Mucosa of rectum (tissue), 2 donors: Measurements from ENCODE around the gene GPR3.

Source experiments
- H3K27ac ChIP-seq, 2 donors: one replicate each; pipeline ENCODE4 v1.7.0; 2013; ENCODE audit warnings: inconsistent platforms in 2 of 2, low read depth in 2 of 2, low read length in 2 of 2
- H3K27me3 ChIP-seq, 2 donors: one replicate each; pipeline ENCODE4 v1.7.0; 2013; ENCODE audit warnings: low read length in 2 of 2; ENCODE audit not compliant: control insufficient read depth in 2 of 2, insufficient read depth in 2 of 2
- H3K36me3 ChIP-seq, 2 donors: one replicate each; pipeline ENCODE4 v1.7.0; 2013; ENCODE audit warnings: low read length in 2 of 2; ENCODE audit not compliant: control insufficient read depth in 2 of 2, insufficient read depth in 2 of 2
- H3K4me1 ChIP-seq, 2 donors: one replicate each; pipeline ENCODE4 v1.7.0; 2013; ENCODE audit warnings: low read length in 2 of 2, mild to moderate bottlenecking in 1 of 2; ENCODE audit not compliant: control insufficient read depth in 2 of 2, insufficient read depth in 2 of 2
- H3K4me3 ChIP-seq, 2 donors: one replicate each; pipeline ENCODE4 v1.7.0; 2013; ENCODE audit warnings: low read length in 2 of 2
- H3K9ac ChIP-seq, 2 donors: one replicate each; pipeline ENCODE4 v1.7.0; 2013; ENCODE audit warnings: low read length in 2 of 2, low read depth in 1 of 2, mild to moderate bottlenecking in 1 of 2
- H3K9me3 ChIP-seq, 2 donors: one replicate each; pipeline ENCODE4 v1.7.0; 2013; ENCODE audit warnings: low read length in 2 of 2; ENCODE audit not compliant: control insufficient read depth in 2 of 2
- donor health status: healthy.
- donor health status: Normal muscosa, but diverticular disease.

Gene GPR3

DNA sequence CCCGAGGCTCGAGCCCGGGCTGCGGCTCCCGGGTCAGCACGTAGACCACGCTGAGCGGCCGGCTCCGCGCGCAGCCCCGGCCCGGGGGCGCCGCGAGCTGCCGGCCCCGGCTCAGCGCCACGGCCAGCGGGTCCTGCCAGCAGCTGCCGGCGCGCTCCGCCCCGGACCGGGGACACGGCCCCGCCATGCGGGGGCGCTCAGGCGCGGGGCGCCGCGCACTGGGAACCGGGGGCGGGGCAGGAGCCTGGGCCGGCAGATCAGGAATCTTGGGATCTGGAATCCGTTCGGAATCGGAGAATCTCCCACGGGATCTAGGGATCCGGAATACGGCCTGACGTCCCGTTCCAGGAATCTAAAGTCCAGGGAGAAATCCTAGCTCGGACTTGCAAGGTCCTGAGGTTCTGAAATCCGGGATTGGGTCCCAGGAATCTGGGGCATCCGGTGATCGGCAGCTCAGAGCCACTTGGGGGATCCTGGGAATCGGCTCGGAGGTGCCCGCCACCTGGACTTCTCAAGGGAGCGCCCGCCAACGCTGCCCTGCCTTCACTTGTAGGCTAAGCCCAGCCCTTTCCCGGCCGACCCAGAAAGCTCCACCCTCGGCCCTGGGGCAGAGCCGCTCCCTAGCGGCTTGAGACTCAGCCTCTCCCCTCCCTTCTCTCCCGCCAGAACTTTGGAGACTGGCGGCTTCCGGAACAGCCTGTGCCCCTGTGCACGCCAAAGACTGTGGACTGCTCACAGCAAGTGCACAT is 25.8 kb upstream of the GPR3 start, which contains the start of gene MAP3K6:
MAP3K6 (minus strand) TSS at position 551 of the 749 bp plus-strand sequence; CDS start at position 187, 364 bp downstream.
- Histone ChIP-seq H3K27me3 (no peaks in the 10 kb centered on the region), H3K4me3 (peak within 1 kb of the TSS; percentile 73 to 81), H3K36me3 (peaks cover 5 to 8% of the 10 kb centered on the region in 2 donors), H3K27ac (peak within 1 kb of the TSS; percentile 87 to 95), H3K4me1 (peaks cover 17% of the 10 kb centered on the region in 2 donors), H3K9ac (peak within 1 kb of the TSS; percentile 69 to 94), H3K9me3 (no peaks in the 10 kb centered on the region)

DNA sequence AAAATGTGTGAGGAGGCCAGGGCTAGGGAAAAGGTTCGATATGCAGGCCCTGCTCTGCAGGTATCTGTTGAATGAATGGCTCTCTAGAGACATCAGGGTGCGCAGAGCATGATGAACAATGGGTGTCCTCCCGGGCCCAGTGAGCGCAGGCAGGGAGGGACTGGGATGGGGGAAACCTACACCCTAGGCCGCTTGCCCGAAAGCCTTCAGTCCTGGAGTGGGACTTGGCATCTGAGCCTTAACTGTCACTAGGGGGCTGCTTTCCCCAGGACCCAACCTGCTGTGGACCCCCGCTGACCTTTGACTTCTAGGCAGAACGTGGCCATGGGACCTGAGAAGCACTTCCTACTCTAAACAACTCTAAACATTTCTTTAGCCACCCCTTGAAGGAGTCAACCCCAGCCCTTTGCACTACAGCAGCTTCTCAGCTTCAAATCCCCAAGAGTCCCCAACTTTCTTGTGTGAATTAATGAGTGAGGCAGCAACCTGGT is 25.2 kb upstream of the GPR3 start:
- H3K9ac ChIP-seq = peak overlapping the region; percentile 69 to 94
- no peaks in the 10 kb centered on the region for H3K9me3 ChIP-seq
- H3K27ac ChIP-seq = peak overlapping the region; percentile 87 to 95
- no peaks in the 10 kb centered on the region for H3K27me3 ChIP-seq
- peaks cover 5 to 8% of the 10 kb centered on the region in 2 donors for H3K36me3 ChIP-seq
- H3K4me3 ChIP-seq = peak overlapping the region; percentile 55 to 81
- peaks cover 17% of the 10 kb centered on the region in 2 donors for H3K4me1 ChIP-seq

DNA sequence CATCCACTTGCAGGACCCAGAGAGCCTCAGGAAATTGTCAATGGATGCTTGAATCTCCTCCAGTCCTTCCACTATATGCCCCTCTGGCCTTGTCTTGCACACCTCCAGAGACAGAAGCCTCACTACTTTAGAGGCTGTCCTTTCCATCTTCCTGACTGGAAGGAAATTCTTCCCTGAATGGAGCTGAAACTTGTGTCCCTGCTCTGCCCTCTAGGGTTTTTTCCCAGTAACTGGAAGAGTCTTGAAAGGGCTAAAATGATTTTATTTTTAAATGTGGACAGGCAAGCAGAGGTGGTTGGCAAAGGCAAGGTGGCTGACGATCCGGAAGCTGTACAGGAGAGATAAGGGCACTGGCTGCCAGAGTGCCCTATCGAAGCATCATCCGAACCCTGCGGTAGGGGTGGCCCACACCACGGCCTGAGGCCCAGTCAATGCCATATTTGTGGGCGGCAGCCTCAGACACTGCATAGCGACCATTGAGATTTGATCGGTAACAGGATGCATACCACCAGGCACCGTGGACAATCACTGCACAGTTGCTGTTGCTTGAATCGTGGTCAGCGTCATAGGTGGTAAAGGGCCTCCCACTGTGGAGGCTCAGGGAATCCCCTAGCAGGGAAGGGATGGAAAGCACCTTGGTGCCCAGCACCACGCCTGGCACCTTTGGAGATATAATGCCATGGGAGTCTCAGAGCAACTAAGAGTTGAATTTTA is 23.4 kb upstream of the GPR3 start:
- Histone ChIP-seq H3K27ac (no peak overlapping the region), H3K4me3 (no peak overlapping the region), H3K9ac (no peak overlapping the region), H3K27me3 (no peaks in the 10 kb centered on the region), H3K36me3 (no peaks in the 10 kb centered on the region), H3K4me1 (peaks cover 17% of the 10 kb centered on the region in 2 donors), H3K9me3 (no peaks in the 10 kb centered on the region)

DNA sequence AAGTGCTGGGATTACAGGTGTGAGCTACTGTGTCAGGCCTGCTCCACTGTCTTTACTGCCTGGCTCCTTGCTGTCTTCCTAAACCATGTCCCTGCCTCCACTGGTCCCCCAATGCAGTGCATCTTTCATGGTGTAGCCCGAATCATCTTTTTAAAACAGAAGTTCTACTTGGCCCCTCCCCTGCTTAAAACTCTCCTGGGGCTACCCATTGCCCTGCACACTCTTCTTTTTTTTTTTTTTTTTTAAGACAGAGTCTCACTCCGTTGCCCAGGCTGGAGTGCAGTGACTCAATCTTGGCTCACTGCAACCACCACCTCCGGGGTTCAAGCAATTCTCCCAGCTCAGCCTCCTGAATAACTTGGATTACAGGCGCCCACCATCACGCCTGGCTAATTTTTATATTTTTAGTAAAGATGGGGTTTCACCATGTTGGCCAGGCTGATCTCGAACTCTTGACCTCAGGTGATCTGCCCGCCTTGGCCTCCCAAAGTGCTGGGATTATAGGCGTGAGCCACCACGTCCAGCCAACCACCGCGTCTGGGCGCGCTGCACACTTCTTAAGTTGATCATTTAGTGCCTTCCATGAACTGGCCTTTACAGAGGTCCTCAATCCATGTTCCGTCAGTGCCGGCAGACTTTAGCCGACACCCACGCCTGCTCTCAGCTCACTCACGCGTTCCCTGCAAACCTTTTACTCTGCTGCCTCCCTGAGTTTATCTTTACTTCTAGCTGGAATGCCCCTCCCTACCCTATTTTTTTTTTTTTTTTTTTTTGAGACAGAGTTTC is 20.2 kb upstream of the GPR3 start:
- Histone ChIP-seq H3K9ac (no peak overlapping the region), H3K4me1 (peaks cover 4 to 5% of the 10 kb centered on the region in 2 donors), H3K27me3 (no peaks in the 10 kb centered on the region), H3K27ac (no peak overlapping the region), H3K9me3 (no peaks in the 10 kb centered on the region), H3K36me3 (no peaks in the 10 kb centered on the region), H3K4me3 (no peak overlapping the region)

DNA sequence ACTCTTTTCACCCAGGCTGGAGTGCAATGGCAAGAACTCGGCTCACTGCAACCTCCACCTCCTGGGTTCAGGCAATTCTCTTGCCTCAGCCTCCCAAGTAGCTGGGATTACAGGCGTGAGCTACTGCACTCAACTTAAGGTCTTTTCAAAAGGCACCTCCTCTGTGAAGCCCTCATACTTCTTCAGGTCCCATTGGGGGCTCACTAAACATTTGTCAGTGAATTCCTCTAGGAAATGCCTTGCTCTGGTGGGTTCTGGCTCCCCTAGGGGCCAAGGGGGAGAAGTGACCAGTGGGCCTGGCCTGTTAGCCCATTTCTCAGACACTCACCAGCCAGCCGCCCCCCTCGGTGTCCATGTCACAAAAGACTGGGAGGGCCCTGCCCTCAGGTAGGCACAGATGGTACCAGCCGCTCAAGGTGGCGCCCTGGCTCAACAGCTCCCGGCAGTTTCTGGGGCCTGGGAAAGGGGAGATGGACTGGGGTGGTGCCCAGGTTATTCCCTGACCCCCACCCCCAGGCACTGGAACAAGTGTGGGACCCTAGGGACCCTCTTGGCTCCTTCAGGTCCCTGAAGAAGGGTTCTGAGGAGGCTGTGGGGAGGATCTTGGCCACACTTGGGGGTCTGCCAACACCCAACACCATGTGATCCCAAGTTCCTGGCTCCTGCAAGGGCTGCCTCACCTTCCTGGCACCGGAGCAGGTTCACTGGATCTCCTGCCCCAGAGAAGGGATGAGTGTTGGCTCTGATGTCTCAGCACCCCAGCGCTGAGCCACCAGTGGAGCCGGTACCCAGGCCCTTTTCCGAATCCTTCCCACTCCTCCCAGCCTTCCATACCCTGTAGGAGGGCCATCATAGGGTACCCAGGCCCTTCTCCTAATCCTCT is 19.4 kb upstream of the GPR3 start:
- H3K9me3 ChIP-seq = no peaks in the 10 kb centered on the region
- H3K4me1 ChIP-seq = peaks cover 0 to 3% of the 10 kb centered on the region in 2 donors
- H3K27ac ChIP-seq = no peak overlapping the region
- H3K4me3 ChIP-seq = no peak overlapping the region
- H3K9ac ChIP-seq = no peak overlapping the region
- H3K36me3 ChIP-seq = no peaks in the 10 kb centered on the region
- no peaks in the 10 kb centered on the region for H3K27me3 ChIP-seq

DNA sequence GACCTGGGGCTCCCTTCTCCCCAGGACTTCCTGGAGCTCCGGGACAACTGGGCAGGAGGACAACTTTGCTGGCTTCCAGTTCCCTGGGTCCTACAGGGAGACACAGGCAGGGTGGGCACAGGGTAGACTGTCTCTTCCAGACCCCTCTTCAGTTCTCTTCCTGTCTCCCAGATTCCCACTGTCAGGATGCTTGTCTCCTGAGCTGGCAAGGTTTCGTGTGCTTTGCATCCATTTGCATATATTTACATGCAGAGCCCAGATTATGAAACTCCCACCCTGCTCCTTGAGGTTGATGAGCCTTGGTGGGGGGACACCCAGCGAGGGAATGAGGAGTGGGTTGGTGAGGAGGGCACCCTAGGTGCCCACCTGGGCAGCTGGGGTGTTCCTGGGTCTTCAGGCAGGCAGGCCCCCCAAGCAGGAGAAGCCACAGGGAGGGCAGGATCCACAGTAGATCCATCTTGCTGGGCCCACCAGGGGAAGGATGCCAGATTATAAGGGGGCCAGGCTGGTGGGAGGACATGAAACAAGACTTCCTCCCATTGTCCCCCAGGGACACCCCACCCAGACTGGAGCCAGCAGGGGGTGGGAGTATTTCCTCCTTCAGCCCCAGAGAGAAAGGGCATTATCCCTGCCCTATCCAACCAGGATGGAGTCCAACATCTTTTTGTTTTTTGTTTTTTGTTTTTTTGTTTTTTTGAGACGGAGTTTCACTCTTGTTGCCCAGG is 17.9 kb upstream of the GPR3 start, which contains the start of gene FCN3:
FCN3 (minus strand) TSS at position 463 of the 725 bp plus-strand sequence; CDS start at position 457, 6 bp downstream.
- no peak within 1 kb of the TSS for H3K9ac ChIP-seq

DNA sequence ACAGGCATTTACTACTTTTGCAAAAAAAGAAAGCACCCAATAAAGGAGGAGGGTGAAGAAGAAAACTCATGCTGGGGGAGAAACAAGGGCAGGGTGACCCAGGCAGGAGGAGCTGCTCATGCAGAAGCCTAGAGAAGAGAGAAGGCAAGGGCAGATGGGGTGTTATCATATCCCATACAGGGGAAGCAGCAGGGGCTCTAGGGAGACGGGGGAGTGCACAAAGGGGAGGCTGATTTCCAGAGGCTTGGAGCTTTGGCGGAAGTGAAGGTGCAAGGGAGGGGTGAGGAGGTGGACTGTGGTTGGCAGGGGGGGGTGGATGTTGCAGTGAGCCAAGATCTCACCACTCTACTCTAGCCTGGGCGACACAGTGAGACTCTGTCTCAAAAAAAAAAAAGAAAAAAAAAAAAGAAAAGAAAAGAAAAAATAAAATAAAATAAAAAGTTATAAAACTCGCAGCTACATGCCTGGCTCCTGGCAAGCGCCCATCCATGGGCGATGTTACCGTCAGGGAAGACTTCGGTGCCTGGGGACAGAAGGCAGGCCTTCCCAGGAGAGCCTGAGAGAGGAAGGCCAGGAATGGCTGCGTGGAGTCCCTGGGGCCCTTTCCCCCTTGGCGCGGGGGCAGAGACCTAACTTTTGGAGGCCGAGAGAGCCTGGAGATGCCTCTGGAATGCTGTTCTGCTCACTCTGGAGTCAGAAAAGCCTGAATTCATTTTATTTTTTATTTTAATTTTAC is 14.5 kb upstream of the GPR3 start:
- Histone ChIP-seq H3K27ac (no peak overlapping the region), H3K4me1 (peaks cover 3% of the 10 kb centered on the region in 2 donors), H3K9me3 (no peaks in the 10 kb centered on the region), H3K27me3 (no peaks in the 10 kb centered on the region), H3K9ac (no peak overlapping the region), H3K36me3 (no peaks in the 10 kb centered on the region), H3K4me3 (no peak overlapping the region)

More for the DNA sequence above, 17.9 kb upstream of the GPR3 start, which contains the start of gene FCN3:
- no peak within 1 kb of the TSS for H3K4me3 ChIP-seq
- no peaks in the 10 kb centered on the region for H3K9me3 ChIP-seq
- no peaks in the 10 kb centered on the region for H3K36me3 ChIP-seq
- no peaks in the 10 kb centered on the region for H3K4me1 ChIP-seq
- H3K27ac ChIP-seq = no peak within 1 kb of the TSS
- H3K27me3 ChIP-seq = no peaks in the 10 kb centered on the region

DNA sequence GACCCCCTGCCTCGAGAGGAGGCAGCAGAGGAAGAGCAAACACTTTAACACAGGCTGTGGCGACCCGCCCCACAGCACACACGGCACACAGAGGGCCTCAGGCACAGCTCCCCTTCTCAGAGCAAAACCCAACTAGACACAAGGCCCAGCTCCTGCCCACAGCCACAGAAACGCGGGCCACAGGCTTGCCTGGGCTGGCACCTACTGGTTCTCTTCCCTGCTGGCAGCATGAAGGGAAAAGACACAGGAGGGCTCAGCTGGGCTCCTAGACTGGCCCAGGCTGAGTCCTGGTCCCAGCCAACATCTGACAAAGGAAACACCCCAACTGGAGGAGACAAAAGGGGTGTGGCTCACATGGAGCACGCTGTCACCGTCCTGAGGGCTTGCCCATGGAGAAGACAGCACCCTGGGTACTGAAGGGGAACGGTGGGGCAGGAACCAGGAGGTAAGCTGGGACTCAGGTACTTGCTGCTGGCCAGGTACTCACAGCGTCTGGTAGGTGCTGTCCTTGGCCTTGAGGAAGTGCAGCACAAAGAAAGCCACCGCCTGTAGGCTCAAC is 12.8 kb upstream of the GPR3 start:
- H3K27ac ChIP-seq = no peak overlapping the region
- no peaks in the 10 kb centered on the region for H3K27me3 ChIP-seq
- H3K36me3 ChIP-seq = no peaks in the 10 kb centered on the region
- no peaks in the 10 kb centered on the region for H3K9me3 ChIP-seq
- H3K4me1 ChIP-seq = peaks cover 3% of the 10 kb centered on the region in 2 donors
- no peak overlapping the region for H3K9ac ChIP-seq
- no peak overlapping the region for H3K4me3 ChIP-seq
